Caco-2 (cell line): ENCODE measurements around the gene DTNB. TPM values are rescaled to one million over a fixed set of nuclear protein-coding genes. Genes with fewer than 3 reads are reported as not detected.

Experiments used
- BruUV-seq: library from RNA; stranded (reverse); fragments of 400-500 nt; replicated peaks from 2 replicates; lab custom pipeline; 2021; lab: Mats Ljungman, UMichigan
- CTCF ChIA-PET: fragments of 300-600 bp; sonication (Branson Sonifier 250); formaldehyde crosslinking; loops from one replicate; lab custom pipeline; 2022; ENCODE audit warnings: antibody characterized with exemption; lab: Charles Lee
- POLR2A ChIA-PET: fragments of 300-600 bp; sonication (Branson Sonifier 250); formaldehyde crosslinking; loops from one replicate; lab custom pipeline; 2022; ENCODE audit warnings: antibody characterized with exemption; lab: Charles Lee
- DNase-seq, 2 experiments: peaks; one replicate each; pipeline versions ENCODE4 v3.0.0 to v3.0.0-alpha.2; 2020 to 2022
- H3K27me3 ChIP-seq: replicated peaks from 2 replicates; pipeline ENCODE4 v1.6.0; 2011; ENCODE audit warnings: low read length; ENCODE audit not compliant: control insufficient read depth, insufficient read depth
- H3K36me3 ChIP-seq: 2 replicates; pipeline ENCODE4 v1.5.1; 2011; ENCODE audit warnings: low read length; ENCODE audit not compliant: control insufficient read depth, insufficient read depth
- H3K4me1 ChIP-seq: fragments of 250-450 bp; sonication (Bioruptor Pico); 2 replicates; pipeline ENCODE4 v1.5.1; 2020; ENCODE audit warnings: mild to moderate bottlenecking
- H3K4me3 ChIP-seq: 2 replicates; pipeline ENCODE4 v1.5.1; 2011; ENCODE audit warnings: low read depth, mild to moderate bottlenecking, control low read depth, low read length
- H3K9me3 ChIP-seq: fragments of 250-450 bp; sonication (Bioruptor Pico); 2 replicates; pipeline ENCODE4 v1.5.1; 2020; ENCODE audit warnings: mild to moderate bottlenecking, moderate library complexity
- H3K27ac Mint-ChIP-seq: one replicate; pipeline ENCODE4 v1.8.0; 2022; ENCODE audit warnings: mixed read lengths; ENCODE audit not compliant: unreplicated experiment
- H3K27me3 Mint-ChIP-seq: one replicate; pipeline ENCODE4 v1.8.0; 2022; ENCODE audit warnings: mixed read lengths; ENCODE audit not compliant: insufficient read depth, unreplicated experiment
- H3K36me3 Mint-ChIP-seq: one replicate; pipeline ENCODE4 v1.8.0; 2022; ENCODE audit warnings: mild to moderate bottlenecking, mixed read lengths; ENCODE audit not compliant: insufficient read depth, unreplicated experiment
- H3K4me1 Mint-ChIP-seq: one replicate; pipeline ENCODE4 v1.8.0; 2022; ENCODE audit warnings: low read depth, mixed read lengths; ENCODE audit not compliant: unreplicated experiment
- H3K4me3 Mint-ChIP-seq: one replicate; pipeline ENCODE4 v1.8.0; 2022; ENCODE audit warnings: mild to moderate bottlenecking, moderate library complexity, mixed read lengths; ENCODE audit not compliant: unreplicated experiment
- H3K9me3 Mint-ChIP-seq: one replicate; pipeline ENCODE4 v1.8.0; 2022; ENCODE audit warnings: mixed read lengths; ENCODE audit not compliant: unreplicated experiment
- CTCF ChIP-seq, 2 experiments: fragments of 200-600 bp in 1 of 2; IDR thresholded peaks; 1 replicate in 1 of 2; 2 replicates in 1 of 2; pipeline versions ENCODE4 v1.5.1 to v1.8.0; 2011 to 2022; ENCODE audit warnings: antibody characterized with exemption in 1 of 2, control low read depth in 1 of 2, inconsistent platforms in 1 of 2, low read depth in 1 of 2, low read length in 1 of 2, mild to moderate bottlenecking in 1 of 2, moderate library complexity in 1 of 2; ENCODE audit not compliant: insufficient read depth in 1 of 2, severe bottlenecking in 1 of 2, unreplicated experiment in 1 of 2
- intact Hi-C: fragments of 100-400 bp; cut with micrococcal nuclease; formaldehyde crosslinking; loops from one replicate; pipeline ENCODE4 v1.10.0; 2022; ENCODE audit not compliant: unreplicated experiment
- total RNA-seq: library from RNA; stranded (reverse); gene quantifications from 2 replicates; pipeline ENCODE4 v1.2.3, GENCODE V29; 2022

Gene DTNB
- total RNA-seq, 1 experiment from 2014 or later, result 50.4 TPM

GRCh38 chr2:25493207-25493606 is 180.2 kb downstream of the DTNB start:
- Histone ChIP-seq H3K4me1 (peaks cover 10% of the 10 kb centered on the region; the same call in 1 of the 2 replicates), H3K4me3 (no peak overlapping the region), H3K9me3 (no peaks in the 10 kb centered on the region), H3K36me3 (no peaks in the 10 kb centered on the region), H3K27me3 (no peaks in the 10 kb centered on the region)
- intact Hi-C loops, result no loop called here
- H3K9me3 Mint-ChIP-seq, result no peaks in the 10 kb centered on the region
- POLR2A ChIA-PET, result no interaction called here
- CTCF ChIA-PET, result interaction anchor here (1.2 kb wide), 1 partner anchor 131 kb away, joined by 8 read pairs; no protein-coding TSS in a partner anchor
- no peaks in the 10 kb centered on the region for H3K27me3 Mint-ChIP-seq
- no peak overlapping the region for H3K27ac Mint-ChIP-seq
- no TSS peak for BruUV-seq
- H3K4me3 Mint-ChIP-seq, result no peak overlapping the region
- peaks cover 21% of the 10 kb centered on the region for H3K4me1 Mint-ChIP-seq
- no peak for DNase-seq
- no peaks in the 10 kb centered on the region for H3K36me3 Mint-ChIP-seq
- TF ChIP-seq CTCF (IDR thresholded peaks at IDR 0.05; ENCODE audit: insufficient read depth in 1 of 2, low read depth in 1 of 2, low read length in 1 of 2, severe bottlenecking in 1 of 2, unreplicated experiment in 1 of 2), result no peak

GRCh38 chr2:25492726-25493125 is 180.7 kb downstream of the DTNB start:
- intact Hi-C loops, result no loop called here
- Histone ChIP-seq H3K27me3 (no peaks in the 10 kb centered on the region), H3K4me3 (no peak overlapping the region), H3K9me3 (no peaks in the 10 kb centered on the region), H3K4me1 (peaks cover 10% of the 10 kb centered on the region; the same call in 1 of the 2 replicates), H3K36me3 (no peaks in the 10 kb centered on the region)
- H3K4me1 Mint-ChIP-seq, result peaks cover 21% of the 10 kb centered on the region
- ChIA-PET POLR2A (no interaction called here), CTCF (interaction anchor here (1.2 kb wide), 1 partner anchor 131 kb away, joined by 8 read pairs; no protein-coding TSS in a partner anchor)
- no peaks in the 10 kb centered on the region for H3K9me3 Mint-ChIP-seq
- TF ChIP-seq CTCF (IDR thresholded peaks at IDR 0.05; ENCODE audit: insufficient read depth in 1 of 2, low read depth in 1 of 2, low read length in 1 of 2, severe bottlenecking in 1 of 2, unreplicated experiment in 1 of 2), result no peak
- H3K27ac Mint-ChIP-seq, result no peak overlapping the region
- H3K4me3 Mint-ChIP-seq, result no peak overlapping the region
- no peaks in the 10 kb centered on the region for H3K36me3 Mint-ChIP-seq
- no peak for DNase-seq
- H3K27me3 Mint-ChIP-seq, result no peaks in the 10 kb centered on the region
- no TSS peak for BruUV-seq

- DNase-seq, result no peak
- no peak for TF ChIP-seq CTCF (IDR thresholded peaks at IDR 0.05; ENCODE audit: insufficient read depth in 1 of 2, low read depth in 1 of 2, low read length in 1 of 2, severe bottlenecking in 1 of 2, unreplicated experiment in 1 of 2)
- Histone ChIP-seq H3K9me3 (no peaks in the 10 kb centered on the region), H3K36me3 (no peaks in the 10 kb centered on the region), H3K4me3 (no peak overlapping the region), H3K27me3 (no peaks in the 10 kb centered on the region), H3K4me1 (peaks cover 10% of the 10 kb centered on the region; the same call in 1 of the 2 replicates)
- BruUV-seq, result no TSS peak
- H3K9me3 Mint-ChIP-seq, result no peaks in the 10 kb centered on the region
- H3K4me3 Mint-ChIP-seq, result no peak overlapping the region
- H3K27me3 Mint-ChIP-seq, result no peaks in the 10 kb centered on the region
- CTCF ChIA-PET, result interaction anchor here (1.2 kb wide), 1 partner anchor 130 kb away, joined by 8 read pairs; no protein-coding TSS in a partner anchor
- intact Hi-C loops, result no loop called here
- H3K4me1 Mint-ChIP-seq, result peaks cover 21% of the 10 kb centered on the region
- POLR2A ChIA-PET, result no interaction called here
- H3K36me3 Mint-ChIP-seq, result no peaks in the 10 kb centered on the region
- no peak overlapping the region for H3K27ac Mint-ChIP-seq
These were observed 181.3 kb downstream of the DTNB start for GRCh38 chr2:25491966-25492532.
